Progenitor cell of endocrine pancreas (in vitro differentiated cells): ENCODE measurements around the gene LRRC59. TPM values are rescaled to one million over a fixed set of nuclear protein-coding genes. Genes with fewer than 3 reads are reported as not detected.
"Not testable (repeated sequence)": the region's sequence is repeated elsewhere in the genome, so short reads cannot be mapped to it uniquely, and the experiment has no call there.

Experiments used
- DNase-seq: peaks from one replicate; pipeline ENCODE4 v3.0.0; 2021; ENCODE audit warnings: low spot score; ENCODE audit not compliant: unreplicated experiment
- H3K27ac Mint-ChIP-seq: 2 replicates; pipeline ENCODE4 v1.8.0; 2021; ENCODE audit warnings: mild to moderate bottlenecking, moderate library complexity, mixed read lengths
- H3K27me3 Mint-ChIP-seq: 2 replicates; pipeline ENCODE4 v1.8.0; 2021; ENCODE audit warnings: mixed read lengths
- H3K36me3 Mint-ChIP-seq: 2 replicates; pipeline ENCODE4 v1.8.0; 2022; ENCODE audit warnings: mixed read lengths; ENCODE audit not compliant: insufficient read depth
- H3K4me1 Mint-ChIP-seq: 2 replicates; pipeline ENCODE4 v1.8.0; 2021; ENCODE audit warnings: low read depth, mixed read lengths
- H3K4me3 Mint-ChIP-seq: 2 replicates; pipeline ENCODE4 v1.8.0; 2021; ENCODE audit warnings: low read depth, mild to moderate bottlenecking, moderate library complexity, mixed read lengths
- H3K9me3 Mint-ChIP-seq: 2 replicates; pipeline ENCODE4 v1.8.0; 2021; ENCODE audit warnings: low read depth, mixed read lengths
- total RNA-seq: library from RNA; stranded (reverse); gene quantifications from 2 replicates; pipeline ENCODE4 v1.2.1, GENCODE V29; 2021
- TF ChIP-seq, protein P1 (sequence below): fragments of 200-600 bp; sonication (generic); IDR thresholded peaks from one replicate; pipeline ENCODE4 v1.5.0; 2021; ENCODE audit warnings: antibody characterized with exemption, mild to moderate bottlenecking; ENCODE audit not compliant: unreplicated experiment

LRRC59 gene
- total RNA-seq, 1 donor from 2014 or later, result 55.2 TPM

DNA sequence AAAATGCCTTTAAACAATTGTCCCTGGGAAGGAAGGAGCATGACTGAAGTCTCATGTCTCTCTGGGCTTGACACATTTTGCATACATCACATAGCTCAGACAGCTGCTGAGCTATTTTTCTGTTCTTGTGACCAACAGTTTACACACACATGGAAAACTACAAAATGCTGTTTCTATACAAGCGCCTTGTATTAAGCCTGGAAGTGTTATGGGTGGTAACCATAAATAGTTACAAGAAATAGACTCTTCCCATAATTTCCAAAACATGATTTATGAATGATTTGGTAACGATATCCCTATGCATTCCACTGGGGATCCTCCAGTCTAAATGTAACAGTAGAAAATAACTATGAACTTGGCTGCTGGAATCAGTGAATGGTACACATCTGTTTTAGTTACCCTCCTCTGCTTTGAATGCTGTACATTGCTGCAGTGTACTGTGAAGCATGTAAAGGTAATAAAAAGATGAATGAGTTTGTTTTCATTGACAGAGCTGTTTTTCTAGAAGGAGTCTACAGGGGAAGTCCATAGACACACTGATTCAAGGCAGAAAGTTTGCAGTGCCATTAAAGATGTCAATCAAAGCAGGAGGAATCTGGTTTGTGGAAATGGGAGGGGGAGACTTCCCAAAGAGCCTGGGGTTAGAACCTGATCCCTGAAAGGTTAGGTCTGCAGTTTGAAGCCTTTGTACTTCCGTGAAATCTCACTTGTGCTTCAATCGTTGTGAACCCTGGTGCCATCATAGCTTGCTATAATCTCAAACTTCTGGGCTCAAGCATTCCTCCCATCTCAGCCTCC lies 33.7 kb upstream of the LRRC59 start:
- no peaks in the 10 kb centered on the region for H3K9me3 Mint-ChIP-seq
- peaks cover 39% of the 10 kb centered on the region for H3K4me1 Mint-ChIP-seq
- TF ChIP-seq, protein P1, sequence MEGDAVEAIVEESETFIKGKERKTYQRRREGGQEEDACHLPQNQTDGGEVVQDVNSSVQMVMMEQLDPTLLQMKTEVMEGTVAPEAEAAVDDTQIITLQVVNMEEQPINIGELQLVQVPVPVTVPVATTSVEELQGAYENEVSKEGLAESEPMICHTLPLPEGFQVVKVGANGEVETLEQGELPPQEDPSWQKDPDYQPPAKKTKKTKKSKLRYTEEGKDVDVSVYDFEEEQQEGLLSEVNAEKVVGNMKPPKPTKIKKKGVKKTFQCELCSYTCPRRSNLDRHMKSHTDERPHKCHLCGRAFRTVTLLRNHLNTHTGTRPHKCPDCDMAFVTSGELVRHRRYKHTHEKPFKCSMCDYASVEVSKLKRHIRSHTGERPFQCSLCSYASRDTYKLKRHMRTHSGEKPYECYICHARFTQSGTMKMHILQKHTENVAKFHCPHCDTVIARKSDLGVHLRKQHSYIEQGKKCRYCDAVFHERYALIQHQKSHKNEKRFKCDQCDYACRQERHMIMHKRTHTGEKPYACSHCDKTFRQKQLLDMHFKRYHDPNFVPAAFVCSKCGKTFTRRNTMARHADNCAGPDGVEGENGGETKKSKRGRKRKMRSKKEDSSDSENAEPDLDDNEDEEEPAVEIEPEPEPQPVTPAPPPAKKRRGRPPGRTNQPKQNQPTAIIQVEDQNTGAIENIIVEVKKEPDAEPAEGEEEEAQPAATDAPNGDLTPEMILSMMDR, result no peak
- H3K27me3 Mint-ChIP-seq, result no peaks in the 10 kb centered on the region
- H3K27ac Mint-ChIP-seq, result peak overlapping the region; percentile 54
- H3K36me3 Mint-ChIP-seq, result peaks cover 1% of the 10 kb centered on the region
- H3K4me3 Mint-ChIP-seq, result no peak overlapping the region
- DNase-seq, result no peak

DNA sequence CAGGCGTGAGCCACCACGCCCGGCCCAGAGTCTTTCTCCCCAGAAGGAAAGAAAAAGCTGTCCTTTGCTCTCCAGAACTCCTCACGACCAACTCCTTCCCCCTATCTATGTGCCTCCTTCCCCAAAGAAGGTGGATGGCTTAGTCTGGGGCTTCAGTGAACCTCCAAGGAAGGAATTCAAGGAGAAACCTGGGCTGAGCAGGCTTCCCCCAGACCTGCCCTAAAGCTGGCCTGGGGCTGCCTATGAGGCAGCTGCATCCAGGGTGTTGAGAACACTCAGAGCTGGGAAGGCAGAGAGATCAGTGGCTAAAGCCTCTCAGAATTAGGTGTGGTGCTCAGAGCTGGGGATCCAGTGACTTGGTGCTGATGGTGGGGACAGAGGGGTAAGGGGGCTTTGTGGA lies 32.5 kb upstream of the LRRC59 start:
- Mint-ChIP-seq H3K4me1 (peaks cover 42% of the 10 kb centered on the region), H3K27me3 (no peaks in the 10 kb centered on the region), H3K4me3 (no peak overlapping the region), H3K9me3 (no peaks in the 10 kb centered on the region), H3K36me3 (peaks cover 1% of the 10 kb centered on the region), H3K27ac (no peak overlapping the region)
- TF ChIP-seq, protein P1, result no peak
- no peak for DNase-seq

DNA sequence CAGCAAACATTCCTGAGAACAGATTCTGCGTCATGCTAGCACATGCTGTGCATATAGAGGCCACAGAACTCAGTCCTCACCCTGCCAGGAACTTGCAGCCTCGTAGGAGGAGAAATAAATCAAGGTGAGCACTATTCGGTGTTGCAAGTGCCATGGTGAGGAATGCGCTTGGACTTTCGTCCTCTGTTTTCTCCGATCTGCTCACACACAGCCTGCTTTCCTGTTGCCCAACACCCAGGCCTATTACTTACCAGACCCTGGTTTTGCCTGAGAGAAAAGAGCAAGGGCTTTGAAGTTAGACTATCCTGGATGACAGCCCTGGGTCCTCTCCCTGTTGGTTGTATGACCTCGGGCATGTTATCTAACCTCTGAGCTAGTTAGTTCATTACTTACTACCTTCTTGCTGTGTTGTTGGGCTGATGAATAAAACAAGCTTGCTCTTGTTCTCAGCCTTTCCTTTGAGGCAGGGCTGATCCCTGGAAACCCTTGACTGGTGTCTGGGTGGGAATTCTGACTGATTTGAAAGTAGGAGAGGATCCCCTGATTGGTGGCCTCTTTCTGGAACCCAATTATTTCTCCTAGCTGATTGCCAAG lies 31.6 kb upstream of the LRRC59 start:
- H3K27ac Mint-ChIP-seq, result peak overlapping the region; percentile 24
- H3K27me3 Mint-ChIP-seq, result no peaks in the 10 kb centered on the region
- TF ChIP-seq, protein P1, result no peak
- H3K9me3 Mint-ChIP-seq, result no peaks in the 10 kb centered on the region
- peak overlapping the region; percentile 21 for H3K4me3 Mint-ChIP-seq
- peaks cover 48% of the 10 kb centered on the region for H3K4me1 Mint-ChIP-seq
- H3K36me3 Mint-ChIP-seq, result no peaks in the 10 kb centered on the region
- DNase-seq, result no peak

DNA sequence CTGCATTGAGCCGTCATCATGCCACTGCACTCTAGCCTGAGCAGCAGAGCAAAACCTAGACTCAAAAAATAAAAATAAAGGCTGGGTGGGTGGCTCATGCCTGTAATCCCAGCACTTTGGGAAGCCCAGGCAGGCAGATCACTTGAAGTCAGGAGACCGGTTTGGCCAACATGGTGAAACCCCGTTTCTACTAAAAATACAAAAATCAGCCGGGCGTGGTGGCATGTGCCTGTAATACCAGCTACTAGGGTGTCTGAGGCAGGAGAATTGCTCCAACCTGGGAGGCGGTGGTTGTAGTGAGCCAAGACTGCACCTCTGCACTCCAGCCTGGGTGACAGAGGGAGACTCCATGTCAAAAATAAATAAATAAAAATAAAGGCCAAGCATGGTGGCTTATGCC lies 30.8 kb upstream of the LRRC59 start:
- not testable (repeated sequence) for DNase-seq, H3K27me3 Mint-ChIP-seq, H3K36me3 Mint-ChIP-seq, H3K9me3 Mint-ChIP-seq
- Mint-ChIP-seq H3K4me1 (peaks cover 54% of the 10 kb centered on the region), H3K4me3 (peak overlapping the region; percentile 74), H3K27ac (peak overlapping the region; percentile 90)

DNA sequence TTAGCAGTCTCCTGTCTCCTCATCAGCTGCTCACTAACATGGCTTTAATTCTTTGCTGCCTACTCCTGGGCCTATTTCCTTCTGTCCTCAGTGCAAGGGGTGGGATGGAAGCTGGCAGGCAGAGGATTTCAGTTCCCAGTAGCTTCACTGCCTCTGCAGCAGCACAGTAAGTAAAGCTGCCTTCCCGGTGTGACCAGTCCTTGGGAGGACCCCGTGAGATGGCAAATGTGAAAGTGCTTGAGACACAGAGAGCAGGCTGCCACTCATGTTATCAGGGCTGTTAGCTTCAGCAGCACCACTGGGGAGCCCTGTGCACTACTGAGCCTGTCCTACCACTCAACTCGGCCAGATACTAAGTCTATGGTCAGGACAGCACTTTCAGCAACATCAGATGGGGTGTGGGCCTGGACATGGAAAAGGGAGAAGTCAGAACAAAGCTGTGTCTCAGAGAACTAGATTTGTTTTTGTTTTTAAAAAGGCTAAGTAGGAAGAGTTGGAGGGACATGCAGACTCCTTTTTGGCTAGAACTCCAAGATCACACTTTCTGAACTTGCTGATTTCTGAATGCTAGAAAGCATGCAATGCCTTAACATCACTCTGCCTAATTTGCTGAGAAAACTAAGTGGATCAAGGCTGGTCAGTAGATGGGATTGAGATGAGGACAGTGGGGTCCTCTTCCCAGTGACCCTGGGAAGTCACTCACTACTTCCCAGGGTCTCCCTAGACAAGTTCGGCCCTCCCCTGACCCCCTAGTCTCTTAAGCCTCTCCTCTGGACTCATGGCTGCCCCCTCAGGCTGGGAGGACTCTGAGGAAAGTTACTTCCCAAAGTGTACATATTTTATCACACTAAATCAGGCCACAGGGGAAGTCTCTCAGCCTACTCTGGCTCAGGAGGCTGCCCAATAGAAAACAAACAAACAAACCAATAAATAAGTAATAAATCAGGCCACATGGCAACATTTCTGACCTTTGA lies 29.8 kb upstream of the LRRC59 start:
- Mint-ChIP-seq H3K9me3 (no peaks in the 10 kb centered on the region), H3K27me3 (no peaks in the 10 kb centered on the region)

More for the DNA sequence above, 29.8 kb upstream of the LRRC59 start:
- no peaks in the 10 kb centered on the region for H3K36me3 Mint-ChIP-seq
- peak overlapping the region; percentile 94 for H3K27ac Mint-ChIP-seq
- TF ChIP-seq, protein P1, result peak; percentile 36
- peaks cover 54% of the 10 kb centered on the region for H3K4me1 Mint-ChIP-seq
- H3K4me3 Mint-ChIP-seq, result peak overlapping the region; percentile 74
- DNase-seq, result no peak
